GM19240 (cell line): ENCODE data around the gene EMID1.

Experiments
- DNase-seq: peaks from one replicate; pipeline ENCODE4 v3.0.0; 2011; ENCODE audit warnings: low spot score; ENCODE audit not compliant: insufficient read length

Gene EMID1

GRCh38 chr22:29288837-29289236, 83.1 kb downstream of the EMID1 start:
- no peak for DNase-seq

GRCh38 chr22:29290061-29290460, 84.4 kb downstream of the EMID1 start:
- no peak for DNase-seq

- DNase-seq: no peak
Observed at GRCh38 chr22:29291215-29291614, 85.5 kb downstream of the EMID1 start.

GRCh38 chr22:29292379-29292778, 86.7 kb downstream of the EMID1 start:
- no peak for DNase-seq

GRCh38 chr22:29298641-29299040, 92.9 kb downstream of the EMID1 start:
- DNase-seq: no peak

- DNase-seq: no peak
Observed at GRCh38 chr22:29299136-29299900, 93.6 kb downstream of the EMID1 start.

- no peak for DNase-seq
Observed at GRCh38 chr22:29300467-29300806, 94.7 kb downstream of the EMID1 start.

- DNase-seq: no peak
Observed at GRCh38 chr22:29300807-29301601, 95.3 kb downstream of the EMID1 start.

GRCh38 chr22:29301716-29302401, 96.2 kb downstream of the EMID1 start:
- DNase-seq: no peak

GRCh38 chr22:29302402-29302680, 96.6 kb downstream of the EMID1 start:
- no peak for DNase-seq

- no peak for DNase-seq
Observed at GRCh38 chr22:29302681-29303465, 97.2 kb downstream of the EMID1 start.

GRCh38 chr22:29305836-29306174, 100.1 kb downstream of the EMID1 start:
- DNase-seq: no peak

- DNase-seq: no peak
Observed at GRCh38 chr22:29306175-29306834, 100.6 kb downstream of the EMID1 start, which contains the start of gene GAS2L1. Gene GAS2L1, plus strand, starts transcription at chr22:29306650. Its CDS starts 1,456 bp downstream, at chr22:29308106.

GRCh38 chr22:29306835-29307595, 101.3 kb downstream of the EMID1 start:
- no peak for DNase-seq

- no peak for DNase-seq
Observed at GRCh38 chr22:29307596-29308147, 102.0 kb downstream of the EMID1 start.

- DNase-seq: no peak
Observed at GRCh38 chr22:29308148-29308790, 102.6 kb downstream of the EMID1 start.

GRCh38 chr22:29308791-29309262, 103.1 kb downstream of the EMID1 start:
- no peak for DNase-seq
